Tibial artery (tissue), 4 donors: ENCODE data around the gene TMEM222.

ENCODE experiments used
- DNase-seq, 2 donors: peaks; one replicate each; pipeline ENCODE4 v3.0.0-alpha.2; 2019
- H3K27ac ChIP-seq, 2 donors: fragments of 200-600 bp; sonication (generic) in 1 of 2; 1 replicate in 1 of 2; 2 replicates in 1 of 2; pipeline ENCODE4 v1.5.1; 2018 to 2019; ENCODE audit warnings: mild to moderate bottlenecking in 1 of 2
- H3K27me3 ChIP-seq, 2 donors: fragments of 200-600 bp; sonication (generic) in 1 of 2; one replicate each; pipeline versions ENCODE4 v1.5.1 to v1.6.0; 2016 to 2019
- H3K36me3 ChIP-seq, 3 donors: fragments of 200-600 bp; sonication (generic) in 2 of 3; one replicate each; pipeline ENCODE4 v1.5.1; 2016 to 2019; ENCODE audit warnings: mild to moderate bottlenecking in 2 of 3
- H3K4me1 ChIP-seq, 4 donors: fragments of 200-600 bp; sonication (generic) in 2 of 4; 1 replicate in 3 of 4; 2 replicates in 1 of 4; pipeline ENCODE4 v1.5.1; 2016 to 2019
- H3K4me3 ChIP-seq, 2 donors: fragments of 200-600 bp; sonication (generic) in 1 of 2; 1 replicate in 1 of 2; 2 replicates in 1 of 2; pipeline ENCODE4 v1.5.1; 2018 to 2019; ENCODE audit warnings: mild to moderate bottlenecking in 2 of 2
- H3K9me3 ChIP-seq, 3 donors: fragments of 200-600 bp; sonication (generic) in 1 of 3; one replicate each; pipeline ENCODE4 v1.5.1; 2016 to 2019
- intact Hi-C: fragments of 100-400 bp; cut with DNase I; formaldehyde crosslinking; loops from one replicate; pipeline ENCODE4 v1.15.0; 2023; ENCODE audit warnings: low total_unique reads
- TF ChIP-seq, protein P1 (sequence below), 2 experiments: fragments of 200-600 bp in 1 of 2; fragments of 450-650 bp in 1 of 2; IDR thresholded peaks; one replicate each; pipeline ENCODE4 v1.5.1; 2017 to 2019; ENCODE audit warnings: antibody characterized with exemption in 2 of 2, mild to moderate bottlenecking in 1 of 2, moderate library complexity in 1 of 2

Gene TMEM222

DNA sequence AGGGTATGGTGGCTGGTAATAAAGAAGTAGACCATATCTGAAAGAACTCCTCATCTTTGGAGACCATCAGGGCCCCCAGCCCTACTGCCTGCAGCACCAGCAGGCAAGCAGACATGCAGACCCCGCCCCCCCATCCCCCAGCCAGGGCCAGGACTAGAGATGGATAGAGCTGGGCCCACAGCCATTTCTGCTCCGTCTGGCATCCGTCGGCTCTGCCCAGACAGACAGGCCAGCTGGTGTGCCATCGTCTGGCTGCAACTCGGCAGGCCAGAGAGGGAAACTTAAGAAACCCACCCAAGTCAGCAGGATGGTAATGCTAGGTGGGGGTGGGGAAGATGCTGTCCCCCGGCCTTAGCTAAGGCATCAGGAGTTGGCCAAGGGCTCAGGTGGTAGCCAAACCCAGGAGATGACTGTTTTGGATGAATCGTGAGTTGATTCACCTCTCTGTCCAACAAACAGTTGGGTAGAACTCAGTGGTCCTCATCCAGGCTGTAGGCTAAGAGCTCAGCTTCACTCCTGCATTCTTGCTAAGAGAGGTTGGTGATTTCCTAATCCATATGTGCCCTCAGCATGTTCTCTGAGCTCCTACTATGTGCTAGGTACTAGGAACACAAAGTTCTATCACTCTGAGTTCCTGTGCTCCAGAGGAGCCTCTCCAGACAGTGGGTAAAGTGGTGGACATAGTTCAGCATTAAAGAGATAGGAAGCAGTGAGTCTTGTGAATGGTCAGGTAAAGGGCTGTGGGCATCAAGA lies 23.2 kb upstream of the TMEM222 start:
- no peaks in the 10 kb centered on the region for H3K27me3 ChIP-seq
- TF ChIP-seq, protein P1, sequence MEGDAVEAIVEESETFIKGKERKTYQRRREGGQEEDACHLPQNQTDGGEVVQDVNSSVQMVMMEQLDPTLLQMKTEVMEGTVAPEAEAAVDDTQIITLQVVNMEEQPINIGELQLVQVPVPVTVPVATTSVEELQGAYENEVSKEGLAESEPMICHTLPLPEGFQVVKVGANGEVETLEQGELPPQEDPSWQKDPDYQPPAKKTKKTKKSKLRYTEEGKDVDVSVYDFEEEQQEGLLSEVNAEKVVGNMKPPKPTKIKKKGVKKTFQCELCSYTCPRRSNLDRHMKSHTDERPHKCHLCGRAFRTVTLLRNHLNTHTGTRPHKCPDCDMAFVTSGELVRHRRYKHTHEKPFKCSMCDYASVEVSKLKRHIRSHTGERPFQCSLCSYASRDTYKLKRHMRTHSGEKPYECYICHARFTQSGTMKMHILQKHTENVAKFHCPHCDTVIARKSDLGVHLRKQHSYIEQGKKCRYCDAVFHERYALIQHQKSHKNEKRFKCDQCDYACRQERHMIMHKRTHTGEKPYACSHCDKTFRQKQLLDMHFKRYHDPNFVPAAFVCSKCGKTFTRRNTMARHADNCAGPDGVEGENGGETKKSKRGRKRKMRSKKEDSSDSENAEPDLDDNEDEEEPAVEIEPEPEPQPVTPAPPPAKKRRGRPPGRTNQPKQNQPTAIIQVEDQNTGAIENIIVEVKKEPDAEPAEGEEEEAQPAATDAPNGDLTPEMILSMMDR (IDR thresholded peaks at IDR 0.05) = no peak
- no peaks in the 10 kb centered on the region for H3K9me3 ChIP-seq
- H3K36me3 ChIP-seq = peaks cover 48 to 93% (median 65%) of the 10 kb centered on the region in 3 donors
- intact Hi-C loops = loop anchor here (10.0 kb wide), 1 partner anchor 254 kb away; no protein-coding TSS in a partner anchor
- no peak overlapping the region for H3K4me3 ChIP-seq
- H3K4me1 ChIP-seq = peaks cover 0 to 35% (median 8%) of the 10 kb centered on the region in 4 donors
- H3K27ac ChIP-seq = no peak overlapping the region
- peak in 1 of 2 donors; percentile 23 for DNase-seq

DNA sequence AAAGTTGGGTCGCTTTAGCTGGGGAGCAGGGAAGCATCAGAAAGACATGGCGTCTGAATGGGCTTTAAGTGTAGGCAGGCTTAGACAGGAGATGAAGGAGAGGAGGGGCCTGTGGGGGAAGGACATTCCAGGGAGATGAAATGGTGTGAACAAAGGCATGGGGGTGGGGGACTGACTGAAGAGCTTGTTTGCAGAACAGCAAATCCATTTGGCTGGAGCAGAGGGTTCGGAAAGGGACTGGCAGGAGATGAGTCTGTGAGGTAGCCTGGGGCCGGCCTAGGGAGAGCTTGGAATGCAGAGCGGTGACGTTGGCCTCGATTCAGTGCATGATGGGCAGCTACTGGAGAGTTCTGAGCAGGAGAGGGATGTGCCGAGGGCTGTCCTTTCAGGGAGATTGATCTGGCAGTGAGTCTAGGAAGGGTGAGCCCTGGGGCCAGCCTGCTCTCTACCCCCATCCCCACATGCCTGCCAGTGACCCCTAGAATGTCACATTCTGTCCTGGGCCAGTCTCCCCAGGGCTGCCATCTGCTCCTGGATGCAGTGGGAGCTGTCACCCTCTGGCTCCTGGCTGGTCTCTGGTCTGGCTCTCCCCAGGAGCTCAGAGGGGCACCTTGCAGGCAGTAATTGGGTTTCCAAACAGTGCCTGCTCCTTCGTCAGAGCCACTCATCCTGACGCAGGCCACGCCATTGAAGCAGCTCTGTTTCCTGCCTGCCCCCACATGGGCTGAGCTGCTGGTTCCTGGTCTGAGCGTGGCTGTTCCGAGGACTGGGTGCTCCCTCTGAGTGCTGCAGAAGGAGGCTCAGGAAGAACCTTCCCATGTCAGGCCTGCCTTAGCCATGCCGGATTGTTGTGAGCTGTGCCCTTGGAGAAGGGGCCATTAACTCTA lies 22.3 kb upstream of the TMEM222 start:
- TF ChIP-seq, protein P1 (IDR thresholded peaks at IDR 0.05) = no peak
- Histone ChIP-seq H3K9me3 (no peaks in the 10 kb centered on the region), H3K4me3 (no peak overlapping the region), H3K27me3 (no peaks in the 10 kb centered on the region), H3K4me1 (peaks cover 0 to 35% (median 8%) of the 10 kb centered on the region in 4 donors), H3K36me3 (peaks cover 40 to 93% (median 65%) of the 10 kb centered on the region in 3 donors), H3K27ac (no peak overlapping the region)
- intact Hi-C loops = loop anchor here (2.0 to 10.0 kb wide), 4 partner anchors 55 to 305 kb away; partner anchors contain the start of genes AHDC1 and GPR3
- DNase-seq = peak; percentile 54 to 65

DNA sequence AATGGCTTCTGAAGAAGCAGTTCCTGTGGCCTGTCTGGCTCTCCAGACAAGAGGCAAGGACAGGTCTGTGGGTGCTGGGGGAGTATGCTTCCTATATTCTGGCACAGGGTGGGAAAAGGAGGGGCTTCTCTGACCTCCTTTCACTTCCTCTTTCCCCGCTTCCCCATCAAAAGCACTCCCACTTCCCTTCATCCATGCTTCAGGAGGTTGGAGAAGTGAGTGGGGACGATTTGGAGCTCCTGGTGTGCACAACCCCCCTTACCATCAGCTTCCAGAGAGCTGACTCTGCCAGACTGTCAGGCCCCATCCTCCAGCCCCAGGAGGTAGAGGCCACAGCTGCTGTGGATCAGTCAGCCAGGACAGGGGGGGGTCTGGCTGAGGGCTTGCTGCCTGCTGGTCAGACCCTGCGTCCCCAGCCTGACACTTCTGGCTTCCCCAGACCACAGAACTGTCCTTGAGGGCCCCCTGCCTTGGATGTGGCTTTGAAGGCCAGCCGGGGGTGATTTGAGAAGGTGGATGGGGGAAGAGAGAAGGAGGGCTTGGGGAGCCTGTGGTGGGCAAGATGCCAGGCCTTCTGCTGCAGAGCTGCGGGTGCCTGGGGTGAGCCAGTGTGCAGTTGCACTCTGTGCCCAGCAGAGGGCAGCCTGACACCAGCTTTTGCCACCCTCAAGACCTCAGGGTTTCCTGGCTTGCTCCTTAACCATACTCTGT lies 21.5 kb upstream of the TMEM222 start:
- H3K36me3 ChIP-seq = peaks cover 37 to 93% (median 72%) of the 10 kb centered on the region in 3 donors
- TF ChIP-seq, protein P1 (IDR thresholded peaks at IDR 0.05) = peak; percentile 98
- H3K4me3 ChIP-seq = no peak overlapping the region
- no peaks in the 10 kb centered on the region for H3K9me3 ChIP-seq
- intact Hi-C loops = loop anchor here (2.0 to 10.0 kb wide), 3 partner anchors 54 to 304 kb away; partner anchors contain the start of genes AHDC1 and GPR3
- no peak overlapping the region for H3K27ac ChIP-seq
- H3K27me3 ChIP-seq = no peaks in the 10 kb centered on the region
- DNase-seq = peak; percentile 74 to 87
- peaks cover 0 to 35% (median 8%) of the 10 kb centered on the region in 4 donors for H3K4me1 ChIP-seq

DNA sequence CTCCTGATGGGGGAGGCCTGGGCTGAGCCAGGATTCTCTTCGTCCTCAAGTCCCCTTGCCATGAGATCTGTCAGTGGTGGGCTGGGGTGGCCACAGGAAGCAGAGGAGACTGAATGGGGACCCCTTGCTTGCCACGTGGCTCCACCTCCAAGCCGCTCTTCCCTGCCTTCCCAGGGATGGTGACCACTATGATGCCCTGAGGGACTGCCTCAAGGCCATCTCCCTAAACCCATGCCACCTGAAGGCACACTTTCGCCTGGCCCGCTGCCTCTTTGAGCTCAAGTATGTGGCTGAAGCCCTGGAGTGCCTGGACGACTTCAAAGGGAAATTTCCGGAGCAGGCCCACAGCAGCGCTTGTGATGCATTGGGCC lies 20.9 kb upstream of the TMEM222 start:
- TF ChIP-seq, protein P1 (IDR thresholded peaks at IDR 0.05) = no peak
- no peak for DNase-seq
- no peak overlapping the region for H3K4me3 ChIP-seq
- peaks cover 0 to 35% (median 8%) of the 10 kb centered on the region in 4 donors for H3K4me1 ChIP-seq
- H3K36me3 ChIP-seq = peaks cover 42 to 93% (median 72%) of the 10 kb centered on the region in 3 donors
- no peaks in the 10 kb centered on the region for H3K27me3 ChIP-seq
- H3K27ac ChIP-seq = no peak overlapping the region
- no peaks in the 10 kb centered on the region for H3K9me3 ChIP-seq
- intact Hi-C loops = loop anchor here (2.0 to 10.0 kb wide), 3 partner anchors 54 to 304 kb away; partner anchors contain the start of genes AHDC1 and GPR3
